HG03025 (cell line): ENCODE results near the gene SPINT4.
"Not testable (repeated sequence)": the region's sequence is repeated elsewhere in the genome, so short reads cannot be mapped to it uniquely, and the experiment has no call there.

ENCODE experiments used
- ATAC-seq: cut with Tn5 transposase; IDR thresholded peaks from one replicate; pipeline ENCODE4 v1.9.1; 2021; ENCODE audit warnings: mild to moderate bottlenecking, moderate library complexity; ENCODE audit not compliant: unreplicated experiment, low FRiP score

Gene SPINT4

GRCh38 chr20:45764618-45765282 lies 42.6 kb downstream of the SPINT4 start:
- not testable (repeated sequence) for ATAC-seq

GRCh38 chr20:45765307-45765875 lies 43.2 kb downstream of the SPINT4 start:
- ATAC-seq: no peak

- no peak for ATAC-seq
Measured at GRCh38 chr20:45765980-45766379, 43.8 kb downstream of the SPINT4 start.

GRCh38 chr20:45768479-45768878 lies 46.3 kb downstream of the SPINT4 start:
- ATAC-seq: no peak

DNA sequence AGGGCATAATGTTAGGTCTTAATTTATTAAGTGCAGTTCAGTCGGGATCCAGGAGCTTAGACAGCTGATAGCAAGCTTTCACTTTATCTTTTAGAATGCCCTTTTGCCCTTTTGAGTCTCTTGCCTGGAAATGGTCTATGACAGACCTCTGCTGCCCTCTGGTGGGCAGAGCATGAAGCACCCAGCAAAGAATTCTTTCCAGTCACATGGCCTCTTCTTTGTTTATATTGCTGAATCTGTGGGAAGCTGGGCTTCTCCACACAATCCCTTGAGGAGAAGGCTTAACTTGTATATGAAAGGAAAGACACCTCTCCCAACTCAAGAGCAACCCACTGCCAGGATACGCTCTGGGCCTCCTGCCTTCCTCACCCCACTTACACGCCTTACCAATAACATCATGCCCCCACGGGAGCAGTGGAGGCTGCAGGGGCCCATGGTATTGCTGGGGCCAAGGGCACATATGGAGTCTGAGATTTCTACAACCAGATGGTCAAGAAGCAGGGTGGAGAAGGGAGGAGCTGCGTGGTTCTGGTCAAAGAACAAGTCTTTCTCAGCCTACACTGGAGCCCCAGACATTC lies 49.1 kb downstream of the SPINT4 start:
- ATAC-seq: no peak

DNA sequence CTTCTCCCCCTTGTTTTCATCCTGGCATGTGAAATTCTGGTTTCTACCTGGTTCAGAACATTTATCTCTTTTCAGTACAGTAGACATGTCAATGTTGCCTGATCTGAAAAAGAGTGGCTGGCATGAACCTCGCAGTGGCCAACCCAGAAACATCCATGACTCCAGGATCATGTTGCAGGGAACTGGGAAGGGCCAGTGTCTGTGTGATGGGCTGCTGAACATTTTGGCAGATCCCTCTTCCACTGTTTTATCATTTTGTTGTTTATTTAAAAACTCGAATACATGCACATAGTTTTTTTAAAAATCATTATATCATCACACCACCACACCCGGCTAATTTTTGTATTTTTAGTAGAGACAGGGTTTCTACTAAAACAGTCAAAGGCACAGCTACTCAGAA lies 50.5 kb downstream of the SPINT4 start:
- no peak for ATAC-seq

GRCh38 chr20:45774945-45775344 lies 52.8 kb downstream of the SPINT4 start:
- no peak for ATAC-seq

- no peak for ATAC-seq
Measured at GRCh38 chr20:45775411-45775810, 53.3 kb downstream of the SPINT4 start.
